ENCODE measurements around the gene CITED4.

CITED4 gene

DNA sequence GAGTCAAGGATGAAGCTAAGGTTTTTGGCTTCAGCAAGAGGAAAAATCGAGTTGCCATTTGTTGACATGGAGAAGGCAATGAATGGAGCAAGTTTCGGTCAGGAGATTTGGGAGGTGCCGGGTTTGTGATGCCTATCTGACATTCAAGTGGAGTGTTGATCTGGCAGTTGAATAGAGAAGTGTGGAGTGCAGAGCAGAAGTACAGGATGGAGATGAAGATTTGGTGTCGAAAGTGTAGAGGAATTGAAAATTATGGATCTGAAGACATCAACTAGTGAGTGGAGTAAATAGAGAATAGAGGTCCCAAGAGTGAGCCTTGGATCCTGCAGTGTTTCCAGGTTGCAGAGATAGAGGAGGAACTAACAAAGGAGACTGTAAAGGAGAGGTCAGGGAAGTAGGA, 25.9 kb downstream of the CITED4 start:
- DNase-seq = no peak

- DNase-seq = no peak
Observed at GRCh38 chr1:40834968-40835545, 27.1 kb downstream of the CITED4 start.

DNA sequence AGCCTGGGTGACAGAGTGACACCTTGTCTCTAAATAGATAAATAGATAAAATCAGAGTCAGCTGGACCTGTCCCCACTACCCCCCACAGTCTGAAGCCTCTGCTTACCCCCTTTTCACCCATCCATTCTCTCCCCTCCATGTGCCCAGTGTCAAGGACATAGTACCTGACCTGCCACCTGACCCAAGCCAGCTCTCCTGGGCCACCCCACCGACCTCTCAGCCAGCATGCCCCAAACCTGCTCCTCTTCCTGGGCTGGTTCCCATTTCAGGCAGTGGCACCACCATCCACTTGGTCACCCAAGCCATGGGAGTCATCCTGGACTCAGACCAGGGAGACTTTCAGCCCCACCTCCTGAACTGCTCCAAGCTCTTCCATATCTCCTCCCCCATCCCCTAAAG, 28.2 kb downstream of the CITED4 start:
- no peak for DNase-seq

- no peak for DNase-seq
Observed at GRCh38 chr1:40831001-40831732, 31.0 kb downstream of the CITED4 start.

DNA sequence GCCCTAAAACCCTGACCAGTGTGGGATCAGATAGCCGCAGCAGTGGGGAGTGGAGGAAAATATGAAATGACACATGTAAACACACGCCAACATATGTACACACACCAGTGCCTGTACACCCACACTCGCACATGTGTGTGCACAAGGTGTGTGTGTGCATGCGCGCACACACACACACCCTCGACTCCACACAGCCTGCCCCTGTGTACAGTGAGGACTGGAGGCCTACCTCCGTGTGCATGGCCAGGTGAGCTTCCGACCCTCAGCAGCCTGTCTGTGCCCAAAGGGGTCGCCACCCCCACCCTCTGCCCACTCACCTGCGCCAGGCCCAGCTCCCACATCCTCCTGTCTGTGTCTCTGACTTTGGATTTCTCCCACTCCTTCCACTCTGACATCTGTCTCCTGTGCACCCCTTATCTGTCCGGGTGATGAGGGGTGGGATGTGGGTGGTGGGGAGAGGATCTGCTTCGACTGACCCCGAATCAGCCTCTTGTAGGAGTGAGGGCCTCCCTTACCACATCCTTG, 31.7 kb downstream of the CITED4 start:
- no peak for DNase-seq

DNA sequence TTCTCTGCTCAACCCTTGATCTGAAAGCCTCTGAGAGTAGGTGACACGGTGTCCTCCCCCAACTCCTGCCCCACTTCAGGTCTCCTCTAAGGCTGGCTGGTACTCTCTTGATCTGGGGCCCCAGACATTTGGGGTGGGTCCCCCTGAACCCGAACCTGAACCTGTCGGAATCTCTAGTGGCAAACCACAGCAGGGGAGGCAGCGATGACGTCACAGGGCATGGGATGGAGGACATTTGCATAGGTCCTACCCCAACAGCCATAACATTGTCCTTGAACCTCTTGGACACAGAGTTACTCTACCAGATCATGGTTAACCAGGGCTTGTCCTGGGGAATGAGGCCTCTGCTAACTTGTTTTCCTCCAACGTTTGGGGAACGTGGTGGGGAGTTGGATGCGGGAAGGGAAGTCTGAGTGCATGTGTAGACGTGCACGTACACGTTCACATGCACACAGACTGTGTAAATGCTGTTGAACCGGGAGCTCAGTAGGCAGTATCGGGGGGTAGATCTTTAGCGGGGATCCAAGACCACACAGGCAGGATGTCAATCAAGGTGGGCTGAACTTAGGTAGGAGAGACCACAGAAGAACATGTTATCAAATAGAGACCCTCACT, 32.4 kb downstream of the CITED4 start:
- no peak for DNase-seq

DNA sequence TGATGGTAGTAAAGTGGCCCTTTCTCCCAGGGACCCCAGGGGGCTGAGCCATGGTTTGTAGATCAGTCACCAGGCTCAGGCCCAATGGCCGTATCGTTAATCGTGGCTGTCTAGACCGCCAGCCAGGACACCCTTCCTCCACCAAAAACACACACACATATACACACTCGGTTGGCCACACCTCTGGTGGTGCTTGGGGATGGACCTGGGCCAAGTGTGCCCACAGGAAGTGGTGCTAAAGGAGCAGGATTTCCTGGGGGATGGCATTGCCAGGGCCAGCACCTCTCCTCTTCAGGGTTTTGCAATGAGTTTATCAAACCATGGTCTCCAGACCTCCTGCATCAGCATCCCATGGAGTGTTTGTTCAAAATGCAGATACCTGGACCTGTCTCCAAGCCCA, 36.2 kb downstream of the CITED4 start:
- DNase-seq = no peak

DNA sequence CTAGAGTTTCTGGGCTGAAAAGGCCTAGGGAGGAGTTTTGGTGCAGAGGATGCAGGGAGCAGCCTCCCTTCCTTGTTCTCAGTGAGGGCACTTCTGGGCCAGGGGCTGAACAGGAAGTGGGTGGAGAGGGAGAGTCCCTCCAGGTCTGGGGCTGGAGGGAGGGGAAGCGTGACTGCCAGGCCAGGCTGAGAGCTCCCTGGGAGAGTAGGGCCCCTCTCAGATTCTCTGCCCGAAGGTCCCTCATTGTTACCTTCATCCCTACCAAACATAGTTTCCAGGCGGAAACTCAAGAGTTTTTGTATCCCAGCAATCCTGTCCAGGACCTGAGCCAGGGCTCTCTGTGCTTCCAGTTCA, 36.8 kb downstream of the CITED4 start:
- no peak for DNase-seq

- DNase-seq = no peak
Observed at GRCh38 chr1:40824591-40825434, 37.4 kb downstream of the CITED4 start.

GRCh38 chr1:40823983-40824382, 38.2 kb downstream of the CITED4 start:
- DNase-seq = no peak

DNA sequence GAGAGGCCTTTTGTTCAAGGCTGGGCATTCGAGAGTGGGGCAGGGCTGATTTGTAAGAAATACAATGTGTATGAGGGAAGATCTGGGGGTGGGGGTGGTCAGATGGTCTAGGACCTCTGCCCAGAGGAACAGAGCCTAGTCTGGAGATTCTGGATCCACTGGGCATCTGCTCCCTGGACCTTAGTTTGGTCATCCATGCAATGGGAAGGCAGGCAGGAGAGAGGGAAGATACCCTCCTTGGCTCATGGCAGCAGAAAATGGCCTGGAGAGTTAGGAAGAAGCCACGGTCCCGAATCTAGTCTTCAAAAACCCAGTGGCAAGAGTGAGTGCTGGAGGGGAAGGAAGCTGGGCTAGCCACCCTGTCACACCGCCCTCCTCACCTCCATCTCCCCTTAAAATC, 38.8 kb downstream of the CITED4 start:
- DNase-seq = no peak

DNA sequence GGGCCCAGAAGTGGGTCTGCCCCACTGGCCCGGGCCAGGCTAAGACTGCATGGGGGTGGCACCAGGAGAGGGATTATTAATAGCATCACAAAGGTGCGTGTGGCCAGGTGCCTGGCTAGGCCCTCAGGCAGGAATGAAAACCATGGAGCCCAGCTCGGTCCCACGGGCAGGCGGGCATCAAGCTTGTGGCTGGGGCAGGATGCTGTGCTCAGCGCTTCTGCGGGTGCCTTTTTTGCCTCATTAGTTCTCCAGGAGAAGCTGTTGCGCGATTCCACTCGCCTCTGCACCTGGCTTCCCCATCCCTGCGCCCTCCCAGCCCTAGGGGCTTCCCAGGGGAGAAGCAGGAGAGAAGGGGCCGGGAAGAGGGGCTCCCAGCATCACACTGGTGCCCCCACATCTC, 39.3 kb downstream of the CITED4 start:
- no peak for DNase-seq

- DNase-seq = peak in 55 of 56 donors; percentile 6 to 85 (median 57)
Observed at GRCh38 chr1:40820911-40821693, 41.1 kb downstream of the CITED4 start.

- peak in 2 of 56 donors; percentile 22 to 32 for DNase-seq
Observed at GRCh38 chr1:40820251-40820797, 41.8 kb downstream of the CITED4 start.

GRCh38 chr1:40819101-40819500, 43.1 kb downstream of the CITED4 start:
- no peak for DNase-seq

GRCh38 chr1:40818264-40818961, 43.8 kb downstream of the CITED4 start:
- DNase-seq = peak in 6 of 56 donors; percentile 5 to 79 (median 12)

GRCh38 chr1:40817791-40818263, 44.3 kb downstream of the CITED4 start:
- no peak for DNase-seq

GRCh38 chr1:40815420-40815819, 46.7 kb downstream of the CITED4 start:
- no peak for DNase-seq
